GM19099 (cell line): ENCODE results near the gene PCSK7.

Experiments
- POLR2A ChIP-seq: IDR thresholded peaks from 3 replicates; pipeline ENCODE4 v1.6.1; 2011; ENCODE audit warnings: low read depth; ENCODE audit not compliant: insufficient read length; ENCODE audit errors: extremely low read depth

The PCSK7 gene

DNA sequence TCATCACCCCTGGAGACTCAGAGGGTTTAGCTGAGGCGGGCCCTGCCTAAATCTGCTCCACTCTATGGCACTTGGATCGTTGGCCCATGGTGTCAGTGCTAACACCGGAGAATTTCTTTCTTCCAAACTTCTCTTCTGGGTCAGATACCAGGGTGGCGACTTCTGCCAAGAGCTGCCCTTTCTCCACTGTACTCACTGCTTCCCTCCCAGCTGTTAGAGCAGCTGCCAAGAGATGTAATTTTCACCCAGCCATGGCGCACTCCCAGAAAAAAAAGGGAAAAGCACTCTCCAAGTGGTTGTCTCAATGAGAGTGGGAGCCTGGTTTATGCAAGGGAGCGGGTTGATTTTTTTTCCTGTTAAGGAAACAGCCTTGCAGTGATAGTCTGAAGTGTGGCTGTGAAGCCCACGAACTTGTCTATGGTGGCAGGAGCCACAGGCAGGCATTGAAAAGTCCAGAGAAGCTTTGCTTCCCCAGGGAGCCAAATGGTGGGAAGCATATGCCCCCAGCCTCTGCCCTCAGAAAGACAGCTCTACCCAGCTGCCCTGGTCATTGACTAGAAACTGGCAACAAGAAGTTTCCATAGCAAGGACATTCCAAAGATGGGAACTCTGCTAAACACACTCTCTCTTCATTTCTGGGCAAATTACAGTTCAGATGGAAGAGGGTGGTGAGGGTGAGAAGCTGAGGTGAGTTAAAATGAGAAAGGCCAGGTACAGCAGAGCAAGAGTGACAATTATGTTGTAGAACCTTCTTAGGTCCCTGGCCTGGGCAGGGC lies 10.7 kb downstream of the PCSK7 start:
- TF ChIP-seq POLR2A: no peak

- no peak for TF ChIP-seq POLR2A
These were observed 11.3 kb downstream of the PCSK7 start for GRCh38 chr11:117220568-117220967.

- no peak for TF ChIP-seq POLR2A
These were observed 11.9 kb downstream of the PCSK7 start for GRCh38 chr11:117219995-117220394.

- TF ChIP-seq POLR2A: no peak
These were observed 12.4 kb downstream of the PCSK7 start for GRCh38 chr11:117219455-117219854.

GRCh38 chr11:117219001-117219400 lies 12.9 kb downstream of the PCSK7 start:
- TF ChIP-seq POLR2A: no peak

GRCh38 chr11:117218133-117218915 lies 13.5 kb downstream of the PCSK7 start:
- no peak for TF ChIP-seq POLR2A

GRCh38 chr11:117217141-117218084 lies 14.5 kb downstream of the PCSK7 start:
- TF ChIP-seq POLR2A: no peak

GRCh38 chr11:117214404-117215110 lies 17.3 kb downstream of the PCSK7 start:
- TF ChIP-seq POLR2A: no peak

- TF ChIP-seq POLR2A: no peak
These were observed 19.0 kb downstream of the PCSK7 start for GRCh38 chr11:117212697-117213355.

- TF ChIP-seq POLR2A: no peak
These were observed 21.3 kb downstream of the PCSK7 start for GRCh38 chr11:117210620-117211019.

DNA sequence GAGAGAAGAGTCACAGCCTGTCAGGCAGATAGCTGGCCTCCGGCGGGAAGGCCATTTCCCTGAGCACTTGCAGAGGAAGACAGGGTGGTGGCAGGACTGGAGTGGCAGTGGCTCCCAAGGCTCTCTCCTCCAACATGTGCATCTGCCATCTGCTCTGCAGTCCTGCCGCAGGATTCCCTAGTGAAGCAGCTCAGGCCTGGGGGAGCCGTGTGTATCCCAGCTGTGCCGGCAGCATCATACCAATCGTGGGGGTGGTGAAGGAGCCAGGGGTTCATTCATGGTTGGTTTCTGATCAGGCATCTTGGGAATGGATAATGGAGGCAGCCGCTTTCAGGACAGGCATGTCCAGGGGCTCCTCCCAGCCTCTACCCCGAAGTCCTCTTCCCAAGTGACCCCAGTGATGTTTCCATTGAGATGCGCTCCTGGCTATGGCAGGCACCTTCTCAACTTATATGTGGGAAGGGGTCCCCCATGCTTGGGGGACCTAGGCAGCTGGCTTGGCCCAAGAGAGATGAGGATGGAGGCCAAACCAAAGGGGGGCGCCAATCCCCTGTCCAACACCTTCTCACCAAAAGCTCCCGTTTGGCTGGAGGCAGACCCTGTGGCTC lies 26.6 kb downstream of the PCSK7 start:
- TF ChIP-seq POLR2A: no peak

DNA sequence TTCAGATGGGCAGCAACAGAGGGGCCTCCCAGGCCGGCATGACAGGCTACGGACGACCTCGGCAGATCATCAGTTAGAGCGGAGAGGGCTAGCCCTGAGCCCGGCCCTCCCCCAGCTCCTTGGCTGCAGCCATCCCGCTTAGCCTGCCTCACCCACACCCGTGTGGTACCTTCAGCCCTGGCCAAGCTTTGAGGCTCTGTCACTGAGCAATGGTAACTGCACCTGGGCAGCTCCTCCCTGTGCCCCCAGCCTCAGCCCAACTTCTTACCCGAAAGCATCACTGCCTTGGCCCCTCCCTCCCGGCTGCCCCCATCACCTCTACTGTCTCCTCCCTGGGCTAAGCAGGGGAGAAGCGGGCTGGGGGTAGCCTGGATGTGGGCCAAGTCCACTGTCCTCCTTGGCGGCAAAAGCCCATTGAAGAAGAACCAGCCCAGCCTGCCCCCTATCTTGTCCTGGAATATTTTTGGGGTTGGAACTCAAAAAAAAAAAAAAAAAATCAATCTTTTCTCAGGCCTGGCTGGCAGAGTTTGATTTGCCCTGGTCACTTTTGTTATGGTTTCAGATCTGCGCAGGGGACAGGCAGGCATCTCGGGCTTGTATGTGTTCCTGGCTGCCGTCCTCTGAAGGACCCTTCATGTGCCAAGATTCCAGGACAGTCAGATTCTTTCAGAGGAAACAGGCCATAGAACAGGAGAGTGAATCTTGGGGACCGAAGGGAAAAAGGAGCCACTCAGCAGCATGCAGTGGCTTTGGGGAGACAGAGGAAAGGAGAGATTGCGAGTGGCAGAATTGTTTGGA lies 27.4 kb downstream of the PCSK7 start:
- TF ChIP-seq POLR2A: no peak

DNA sequence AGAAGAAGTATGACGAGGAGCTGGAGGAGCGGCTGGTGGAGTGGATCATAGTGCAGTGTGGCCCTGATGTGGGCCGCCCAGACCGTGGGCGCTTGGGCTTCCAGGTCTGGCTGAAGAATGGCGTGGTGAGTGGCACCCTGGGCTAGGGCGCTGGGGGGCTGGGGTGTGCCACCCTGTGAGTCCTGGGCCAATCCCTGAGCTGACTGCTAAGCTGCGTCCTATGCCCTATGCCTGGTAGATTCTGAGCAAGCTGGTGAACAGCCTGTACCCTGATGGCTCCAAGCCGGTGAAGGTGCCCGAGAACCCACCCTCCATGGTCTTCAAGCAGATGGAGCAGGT lies 28.8 kb downstream of the PCSK7 start:
- no peak for TF ChIP-seq POLR2A
